ENCODE data around the gene RNF14.

The RNF14 gene

GRCh38 chr5:142009886-142010285 lies 41.0 kb downstream of the RNF14 start:
- no peak for TF ChIP-seq CTCF (IDR thresholded peaks at IDR 0.05; ENCODE audit: insufficient read depth, missing control alignments)
- FAIRE-seq: no peak
- no peak for DNase-seq (ENCODE audit: insufficient read length, low spot score)

GRCh38 chr5:142011572-142012185 lies 42.8 kb downstream of the RNF14 start:
- no peak for TF ChIP-seq CTCF (IDR thresholded peaks at IDR 0.05; ENCODE audit: insufficient read depth, missing control alignments)
- FAIRE-seq (no peak), DNase-seq (ENCODE audit: insufficient read length, low spot score) (no peak)

GRCh38 chr5:142012186-142012785 lies 43.4 kb downstream of the RNF14 start:
- DNase-seq (ENCODE audit: insufficient read length, low spot score): no peak
- TF ChIP-seq CTCF (IDR thresholded peaks at IDR 0.05; ENCODE audit: insufficient read depth, missing control alignments): peak; percentile 39
- no peak for FAIRE-seq

GRCh38 chr5:142012792-142013388 lies 44.0 kb downstream of the RNF14 start, which contains the start of gene GNPDA1:
Gene GNPDA1, minus strand, starts transcription at chr5:142013027. Its CDS starts 992 bp downstream, at chr5:142012035.
- FAIRE-seq (no peak), DNase-seq (ENCODE audit: insufficient read length, low spot score) (peak; percentile 62)
- no peak for TF ChIP-seq CTCF (IDR thresholded peaks at IDR 0.05; ENCODE audit: insufficient read depth, missing control alignments)

- peak; percentile 23 for TF ChIP-seq CTCF (IDR thresholded peaks at IDR 0.05; ENCODE audit: insufficient read depth, missing control alignments)
- no peak for FAIRE-seq
- no peak for DNase-seq (ENCODE audit: insufficient read length, low spot score)
These were observed 45.0 kb downstream of the RNF14 start for GRCh38 chr5:142013734-142014521.

- peak; percentile 56 for TF ChIP-seq CTCF (IDR thresholded peaks at IDR 0.05; ENCODE audit: insufficient read depth, missing control alignments)
- DNase-seq (ENCODE audit: insufficient read length, low spot score) (no peak), FAIRE-seq (no peak)
These were observed 46.1 kb downstream of the RNF14 start for GRCh38 chr5:142014911-142015584.

Measured in D721Med (cell line).